GM23338 (cell line): ENCODE results near the gene TMEM175.

Experiments
- CREB1 ChIP-seq: fragments of 250-450 bp; sonication (Bioruptor Pico); IDR thresholded peaks from 2 replicates; pipeline ENCODE4 v1.5.0; 2020; ENCODE audit warnings: low read depth, mild to moderate bottlenecking, moderate library complexity
- CTCF ChIP-seq, 2 experiments: fragments of 200-600 bp in 1 of 2; sonication (generic) in 1 of 2; conservative IDR thresholded peaks; 2 replicates each; pipeline versions ENCODE4 v1.5.1 to v1.6.1; 2016 to 2017; ENCODE audit warnings: antibody characterized with exemption in 2 of 2, low read depth in 2 of 2, mild to moderate bottlenecking in 2 of 2, moderate library complexity in 1 of 2
- EZH2 ChIP-seq: fragments of 200-600 bp; sonication (generic); IDR thresholded peaks from one replicate; pipeline ENCODE4 v1.8.0; 2017; ENCODE audit warnings: antibody characterized with exemption, mild to moderate bottlenecking, low read depth; ENCODE audit not compliant: unreplicated experiment
- EZH2phosphoT487 ChIP-seq: fragments of 200-600 bp; sonication (generic); IDR thresholded peaks from one replicate; pipeline ENCODE4 v1.8.1; 2018; ENCODE audit warnings: antibody characterized with exemption; ENCODE audit not compliant: unreplicated experiment
- POLR2AphosphoS5 ChIP-seq: IDR thresholded peaks from 2 replicates; pipeline ENCODE4 v1.6.1; 2016; ENCODE audit warnings: antibody characterized with exemption, low read depth
- REST ChIP-seq: IDR thresholded peaks from one replicate; pipeline ENCODE4 v1.6.1; 2018; ENCODE audit warnings: antibody characterized with exemption; ENCODE audit not compliant: unreplicated experiment

GRCh38 chr4:917992-918391, 14.3 kb upstream of the TMEM175 start:
- no peak for TF ChIP-seq CTCF (conservative IDR thresholded peaks at IDR 0.05; ENCODE audit: low read depth in 2 of 2)
- no peak for TF ChIP-seq CREB1
- TF ChIP-seq REST: no peak
- TF ChIP-seq EZH2: no peak
- TF ChIP-seq EZH2phosphoT487: no peak
- no peak for TF ChIP-seq POLR2AphosphoS5
